ENCODE data around the gene IRF1.

IRF1 gene

DNA sequence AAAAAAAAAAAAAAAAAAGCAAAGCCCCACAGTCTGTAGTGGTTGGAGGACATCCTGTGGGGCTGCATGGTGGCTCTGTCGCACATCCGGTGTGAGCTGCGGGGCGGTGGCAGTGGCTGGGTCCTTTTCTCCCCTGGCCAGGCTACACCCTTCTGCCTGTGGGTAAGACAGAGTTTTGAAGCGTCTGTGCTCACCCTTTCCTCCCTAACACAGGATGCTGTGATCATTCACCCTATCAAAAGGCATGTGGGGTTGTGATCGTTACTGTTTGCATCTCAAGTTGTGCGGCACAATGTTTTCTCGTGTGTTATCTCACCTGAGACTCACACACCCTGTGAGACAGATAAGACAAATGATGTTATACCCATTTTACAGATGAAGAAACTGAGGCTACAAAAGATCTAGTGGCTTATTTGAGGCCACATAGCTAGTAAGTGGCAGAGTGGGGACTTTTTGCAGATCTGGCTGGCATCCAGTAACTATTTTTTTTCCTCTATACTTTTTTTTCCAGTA is 17.5 kb downstream of the IRF1 start:
- peak; percentile 95 for DNase-seq

DNA sequence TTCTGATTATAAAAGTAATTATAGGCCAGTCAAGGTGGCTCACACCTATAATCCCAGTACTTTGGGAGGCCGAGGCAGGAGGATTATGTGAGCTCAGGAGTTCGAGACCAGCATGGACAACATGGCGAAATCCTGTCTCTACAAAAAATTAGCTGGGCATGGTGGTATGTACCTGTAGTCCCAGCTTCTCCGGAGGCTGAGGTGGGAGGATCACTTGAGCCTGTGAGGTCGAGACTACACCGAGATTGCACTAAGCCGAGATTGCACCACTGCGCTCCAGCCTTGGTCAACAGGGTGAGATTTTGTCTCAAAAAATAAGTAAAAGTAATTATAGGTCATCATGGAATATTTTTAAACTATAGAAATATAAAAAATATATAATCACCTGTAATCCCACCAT is 18.1 kb downstream of the IRF1 start:
- no peak for DNase-seq

GRCh38 chr5:132471944-132472343 is 18.6 kb downstream of the IRF1 start:
- DNase-seq = no peak

DNA sequence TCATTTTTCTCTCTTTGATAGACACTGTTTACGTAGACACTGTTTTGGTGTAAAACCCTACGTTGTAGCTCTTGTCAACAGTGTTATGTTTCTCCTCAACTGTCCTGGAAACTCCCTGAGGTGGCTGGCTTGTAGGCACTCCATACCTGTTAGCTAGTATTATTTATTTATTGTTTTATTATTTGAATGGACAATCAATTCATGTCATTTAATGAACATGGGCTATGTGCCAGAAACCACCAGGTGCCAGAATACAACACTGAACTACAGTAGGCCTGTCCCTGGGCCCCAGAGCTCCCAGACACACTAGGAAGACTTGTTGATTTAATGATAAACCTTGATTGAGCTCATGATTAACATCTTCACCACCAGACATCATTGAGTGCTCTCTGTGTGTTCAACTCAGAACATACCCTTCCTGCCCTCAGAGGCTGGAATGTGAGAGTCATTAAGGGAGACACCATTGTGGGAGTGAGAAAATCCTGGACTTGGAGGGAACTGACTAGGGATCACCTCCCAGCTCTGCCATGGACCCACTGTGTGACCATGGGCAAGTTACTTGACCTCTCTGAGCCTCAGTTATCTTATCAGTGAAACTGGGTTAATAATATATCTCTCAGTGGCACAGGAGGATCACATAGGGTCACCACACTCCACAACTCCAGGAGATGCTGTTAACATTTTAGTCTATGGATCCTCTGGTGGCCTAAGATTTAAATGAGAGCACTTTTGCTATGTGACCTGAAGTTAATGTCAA is 19.2 kb downstream of the IRF1 start:
- DNase-seq = no peak

GRCh38 chr5:132470596-132470995 is 20.0 kb downstream of the IRF1 start:
- DNase-seq = no peak

GRCh38 chr5:132470010-132470392 is 20.6 kb downstream of the IRF1 start:
- no peak for DNase-seq

- no peak for DNase-seq
These were observed 21.1 kb downstream of the IRF1 start for GRCh38 chr5:132469380-132470009.

DNA sequence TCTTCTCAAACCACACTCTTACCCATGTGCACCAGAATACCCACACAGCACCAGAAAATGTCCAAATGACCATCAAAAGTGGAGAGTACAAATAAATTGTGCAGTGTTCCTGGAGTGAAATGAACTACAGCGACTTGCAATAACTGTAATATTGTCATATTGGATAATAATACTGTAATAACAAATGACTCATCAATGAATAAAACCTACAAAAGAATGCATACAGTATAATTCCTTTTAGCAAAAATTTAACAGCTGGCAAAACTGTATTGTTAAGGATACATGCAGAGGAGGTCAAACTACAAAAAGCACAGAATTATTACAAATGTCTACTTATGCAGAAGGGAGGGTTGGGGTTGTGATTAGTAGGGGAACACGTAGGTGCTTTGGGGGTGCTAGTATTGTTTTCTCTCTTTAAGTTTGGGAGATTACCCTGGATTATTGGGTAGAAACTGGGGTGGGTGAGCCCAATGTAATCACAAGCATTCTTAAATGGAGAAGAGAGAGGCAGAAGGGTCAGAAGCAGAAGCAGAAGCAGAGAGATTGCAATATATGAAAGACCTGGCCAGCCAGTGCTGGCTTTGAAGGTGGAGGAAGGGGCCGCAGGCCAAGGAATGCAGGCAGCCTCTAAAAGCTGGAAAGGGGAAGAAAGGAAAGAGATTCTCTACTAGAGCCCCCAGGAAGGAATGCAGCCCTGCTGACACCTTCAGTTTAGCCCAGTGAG is 21.8 kb downstream of the IRF1 start:
- no peak for DNase-seq

GRCh38 chr5:132467287-132467984 is 23.1 kb downstream of the IRF1 start:
- no peak for DNase-seq

GRCh38 chr5:132466433-132467286 is 23.9 kb downstream of the IRF1 start:
- peak; percentile 85 for DNase-seq

- no peak for DNase-seq
These were observed 25.4 kb downstream of the IRF1 start for GRCh38 chr5:132465059-132465707.

DNA sequence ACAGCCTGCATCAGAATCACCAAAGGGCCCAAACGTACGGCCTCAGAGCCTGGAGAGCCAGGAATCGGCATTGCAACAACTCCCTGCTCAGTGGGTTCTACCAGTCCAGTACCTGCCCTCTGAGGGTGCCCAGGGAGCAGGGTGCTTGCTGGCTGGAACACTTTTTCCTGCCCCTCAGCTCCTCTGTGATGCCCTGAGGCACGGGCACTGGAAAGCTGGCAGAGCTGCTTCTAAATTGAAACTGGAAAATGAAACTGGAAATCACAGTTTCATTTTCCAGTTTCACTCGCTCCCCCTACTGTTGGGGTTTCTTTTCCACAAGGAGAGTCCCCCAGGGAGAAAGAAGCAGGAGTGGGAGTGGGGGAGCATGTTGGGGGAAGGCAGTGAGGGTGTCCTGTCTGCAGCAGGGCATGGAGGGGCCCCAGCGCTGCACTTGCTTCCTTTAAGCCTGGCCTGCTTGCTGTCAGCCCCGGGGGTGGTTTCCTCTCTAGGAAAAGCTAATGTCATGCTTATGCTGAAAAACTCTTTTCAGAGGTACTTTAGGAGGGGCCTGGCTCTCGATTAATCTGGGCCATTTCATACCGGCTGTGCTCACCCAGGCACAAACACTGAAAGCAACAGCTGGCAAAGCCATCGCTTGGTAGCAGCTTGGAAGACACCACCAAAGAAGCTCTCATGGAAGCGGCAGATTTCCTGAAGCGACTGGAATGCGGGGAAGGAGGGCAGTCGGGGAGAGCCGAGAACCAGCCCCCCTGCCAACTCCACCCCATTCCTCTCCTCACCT is 26.2 kb downstream of the IRF1 start:
- no peak for DNase-seq

- no peak for DNase-seq
These were observed 26.8 kb downstream of the IRF1 start for GRCh38 chr5:132463811-132464155.

GRCh38 chr5:132462856-132463745 is 27.5 kb downstream of the IRF1 start:
- DNase-seq = no peak

DNA sequence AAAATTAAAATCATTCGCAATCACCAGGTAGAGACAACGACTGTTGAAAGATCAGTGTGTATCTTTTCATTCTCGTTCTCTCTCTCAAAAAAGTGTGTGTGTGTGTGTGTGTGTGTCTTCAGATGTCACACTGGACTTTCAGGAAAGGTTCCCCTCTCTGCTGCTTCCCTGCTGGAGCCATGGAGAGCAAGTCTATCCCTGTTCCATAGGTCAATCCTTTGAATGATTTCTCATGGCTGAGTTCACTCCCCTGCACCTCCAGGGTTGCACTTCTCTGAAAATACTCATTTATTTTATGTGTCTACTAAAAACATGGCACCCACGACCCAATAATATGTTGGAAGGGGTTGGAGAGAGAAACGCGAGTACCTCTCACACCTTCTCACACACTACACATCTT is 28.2 kb downstream of the IRF1 start:
- DNase-seq = no peak

DNA sequence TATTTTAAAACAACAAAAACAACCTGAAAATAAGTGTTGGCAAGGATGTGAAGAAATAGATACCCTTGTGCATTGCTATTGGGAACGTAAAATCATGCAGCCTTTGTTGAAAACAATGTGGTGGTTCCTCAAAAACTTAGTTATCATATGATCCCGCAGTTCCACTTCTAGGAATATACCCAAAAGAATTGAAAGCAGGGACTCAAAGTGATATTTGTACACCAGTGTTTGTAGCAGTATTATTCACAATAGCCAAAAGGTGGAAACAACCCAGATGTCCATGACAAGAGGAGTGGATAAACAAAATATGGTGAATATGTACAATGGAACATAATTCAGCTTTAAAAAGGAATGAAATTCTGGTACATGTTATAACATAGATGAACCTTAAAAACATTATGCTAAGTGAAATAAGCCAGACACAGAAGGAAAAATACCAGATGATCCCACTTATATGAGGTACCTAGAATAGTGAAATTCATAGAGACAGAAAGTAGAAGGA is 29.0 kb downstream of the IRF1 start:
- DNase-seq = no peak

- DNase-seq = no peak
These were observed 29.6 kb downstream of the IRF1 start for GRCh38 chr5:132460846-132461568.

- DNase-seq = peak; percentile 59
These were observed 30.4 kb downstream of the IRF1 start for GRCh38 chr5:132459983-132460838.
